DMS79 (cell line): Measurements from ENCODE around the gene RAB43.

Experiments used
- DNase-seq: peaks from one replicate; lab custom pipeline; 2025; lab: John Stamatoyannopoulos, UW

Gene RAB43

DNA sequence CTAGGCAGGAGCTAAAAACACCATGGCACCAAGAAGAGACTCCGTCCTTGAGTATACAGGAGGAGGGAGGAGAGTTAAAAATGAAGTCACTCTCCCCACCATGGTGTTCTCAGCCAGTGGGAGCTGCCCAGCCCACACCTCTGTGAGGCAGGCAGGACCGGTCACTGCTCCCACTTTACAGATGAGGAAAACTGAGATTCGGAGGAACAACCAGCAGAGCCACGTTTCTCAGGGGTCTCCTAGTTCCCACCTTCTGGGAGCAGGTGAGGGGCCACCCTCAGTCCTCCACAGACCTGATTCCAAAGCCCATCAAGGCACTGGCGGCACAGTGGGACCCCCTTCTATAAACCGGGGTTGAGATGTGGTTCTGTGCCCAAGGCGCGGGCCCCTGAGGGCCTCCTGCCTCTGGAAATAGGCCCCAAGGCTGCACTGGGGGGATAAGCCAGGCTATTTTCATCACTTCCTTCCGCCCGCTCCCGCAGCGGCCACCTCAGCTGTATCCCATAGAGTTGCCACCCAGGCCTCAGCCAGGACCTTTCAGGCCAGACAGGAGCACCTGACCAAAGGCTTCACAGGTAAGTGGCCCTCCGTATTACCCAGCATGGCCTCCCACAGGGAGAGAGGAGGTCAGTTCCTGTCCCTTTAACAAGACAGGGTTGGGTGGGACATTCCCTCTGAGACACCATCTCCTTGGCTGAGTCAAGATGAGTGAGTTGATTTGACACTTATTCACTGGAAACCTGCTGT is 61.2 kb downstream of the RAB43 start, which contains the start of gene GP9:
Gene GP9, plus strand, starts transcription at position 504 of the 747 bp plus-strand sequence. CDS start 961 bp downstream, outside the sequence.
- no peak for DNase-seq

DNA sequence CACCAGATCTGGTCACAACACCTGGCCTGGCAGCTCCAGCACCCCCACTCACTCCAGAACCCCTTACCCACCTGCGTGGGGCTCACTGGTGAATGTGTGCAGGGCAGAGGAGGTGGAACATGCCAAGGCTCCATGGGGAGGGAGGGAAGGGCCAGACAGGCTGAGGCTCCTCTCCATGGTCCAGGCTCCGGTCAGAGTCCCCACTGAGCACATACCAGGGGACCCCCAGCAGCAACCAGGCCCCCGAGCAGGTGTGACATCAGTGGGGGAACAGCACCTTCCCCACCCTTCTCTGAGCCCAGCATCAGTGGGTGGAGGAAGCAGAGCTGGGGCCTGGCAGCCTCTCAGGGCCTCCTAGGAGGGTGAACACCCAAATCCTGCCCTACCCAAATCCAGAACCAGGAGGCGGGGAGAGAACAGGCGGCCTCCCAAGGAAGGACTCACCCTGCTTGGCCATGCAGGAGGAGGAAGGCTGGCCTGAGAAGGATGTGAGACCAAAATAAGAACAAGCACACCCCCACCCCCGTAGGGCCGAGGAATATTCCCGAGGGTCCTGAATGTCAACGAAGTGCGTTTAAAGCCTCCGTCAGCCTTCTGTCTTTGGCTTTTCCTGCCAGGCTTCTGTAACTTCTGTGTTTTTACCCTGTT is 62.2 kb downstream of the RAB43 start:
- DNase-seq: no peak

DNA sequence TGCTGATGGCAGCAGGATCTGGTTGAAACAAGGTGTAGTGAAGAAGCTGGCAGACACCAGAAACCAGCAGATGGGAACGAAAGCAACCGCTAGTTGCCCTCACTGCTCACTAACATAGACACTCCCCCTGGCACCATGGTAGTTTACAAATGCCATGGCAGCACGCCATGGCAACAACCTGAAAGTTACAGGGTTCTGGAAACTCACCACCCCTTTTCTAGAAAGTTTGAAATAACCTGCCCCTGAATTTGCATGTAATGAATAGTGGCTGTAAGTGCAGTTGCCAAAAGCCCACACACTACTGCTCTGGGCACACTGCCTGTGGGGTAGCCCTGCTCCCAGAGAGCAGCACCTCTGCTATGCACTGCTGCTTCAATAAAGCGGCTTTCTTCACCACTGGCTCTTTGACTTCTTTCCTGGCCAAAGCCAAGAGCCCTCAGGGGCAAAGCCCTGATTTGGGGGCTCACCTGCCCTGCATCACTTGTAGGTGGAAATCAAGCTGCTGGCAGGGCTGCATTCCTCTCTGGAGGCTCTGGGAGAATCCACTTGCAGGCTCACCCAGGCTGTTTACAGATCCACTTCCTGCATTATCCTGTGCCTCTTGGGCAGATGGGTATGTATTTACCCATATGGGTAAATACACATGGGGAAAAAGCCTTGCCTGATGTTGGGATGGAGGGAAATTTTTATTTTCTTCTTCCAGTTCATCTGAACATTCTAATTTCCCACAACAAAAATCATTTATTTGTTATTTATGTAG is 63.0 kb downstream of the RAB43 start:
- DNase-seq: no peak

DNA sequence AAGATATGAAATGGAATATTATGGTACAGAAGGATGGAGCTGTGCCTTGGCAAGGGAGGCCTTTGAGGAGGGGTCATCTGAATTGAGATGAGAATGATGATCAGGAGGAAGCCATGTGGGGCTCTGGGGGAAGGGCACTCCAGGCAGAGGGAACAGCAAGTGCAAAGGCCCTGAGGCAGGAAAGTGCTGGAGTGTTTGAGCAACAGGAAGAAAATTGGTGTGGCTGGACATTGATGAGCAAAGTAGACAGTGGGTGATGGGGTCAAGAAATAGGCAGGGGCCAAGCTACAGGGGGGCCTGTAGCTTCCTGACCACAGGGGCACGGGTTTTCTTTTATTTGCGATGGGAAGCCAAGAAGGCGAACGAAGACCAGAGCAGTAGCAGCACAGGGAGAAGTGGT is 64.4 kb downstream of the RAB43 start:
- no peak for DNase-seq

DNA sequence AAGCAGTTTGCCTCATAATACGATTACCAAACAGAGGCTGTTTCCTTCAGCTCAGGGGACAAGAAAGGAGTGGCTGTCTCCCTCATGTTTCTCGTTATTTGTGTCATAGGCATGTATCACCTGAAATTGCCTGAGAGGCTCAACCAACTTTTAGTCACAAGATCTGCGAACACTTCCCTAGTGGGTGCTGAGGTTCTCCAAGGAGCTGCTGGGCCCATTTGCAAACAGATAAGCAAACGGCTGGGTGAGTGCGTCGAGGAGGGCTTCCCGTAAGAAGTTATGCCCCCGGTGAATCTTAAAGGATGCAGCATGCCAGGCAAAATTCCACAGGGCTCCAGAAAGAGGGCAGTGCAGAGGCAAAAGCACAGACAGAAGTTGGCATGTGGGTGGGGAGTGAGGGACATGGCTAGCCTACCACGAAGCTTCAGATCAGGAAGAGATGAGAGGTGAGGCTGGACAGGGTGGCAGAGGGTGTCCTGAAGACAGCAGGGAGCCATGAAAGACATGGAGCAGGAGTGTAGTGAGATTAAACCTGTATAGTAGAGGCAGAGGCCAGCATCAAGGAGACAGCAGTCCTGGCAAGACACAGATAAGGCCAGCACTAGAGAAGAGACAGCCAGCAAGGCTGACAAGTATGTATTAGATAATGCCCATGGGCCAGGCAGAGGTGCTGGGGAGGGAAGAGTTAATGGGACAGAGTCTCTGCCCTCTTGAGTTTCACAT is 65.0 kb downstream of the RAB43 start:
- DNase-seq: no peak

DNA sequence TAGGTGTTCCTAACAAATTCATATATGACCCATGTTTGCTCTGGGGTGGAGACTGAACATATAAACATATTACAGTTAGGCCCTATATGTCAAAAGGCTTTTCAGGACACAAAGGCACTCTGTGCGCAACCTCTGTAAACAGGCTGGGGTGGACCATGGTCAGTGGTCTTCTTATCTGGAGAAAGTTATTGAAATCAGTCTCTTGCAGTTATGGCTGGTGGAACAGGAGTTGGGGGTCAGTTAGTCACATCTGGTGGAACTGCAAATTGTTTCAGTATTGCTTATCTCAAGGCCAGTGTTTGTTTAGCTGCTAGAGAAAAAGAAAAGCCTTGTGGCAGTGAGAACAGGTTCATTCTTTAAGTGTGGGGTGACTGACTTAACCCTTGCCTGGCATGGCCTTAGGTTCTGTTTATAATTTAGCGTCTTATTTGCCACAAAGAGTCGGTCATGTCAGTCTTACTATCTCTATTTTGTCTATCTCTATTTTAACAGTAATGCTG is 66.9 kb downstream of the RAB43 start:
- no peak for DNase-seq

DNA sequence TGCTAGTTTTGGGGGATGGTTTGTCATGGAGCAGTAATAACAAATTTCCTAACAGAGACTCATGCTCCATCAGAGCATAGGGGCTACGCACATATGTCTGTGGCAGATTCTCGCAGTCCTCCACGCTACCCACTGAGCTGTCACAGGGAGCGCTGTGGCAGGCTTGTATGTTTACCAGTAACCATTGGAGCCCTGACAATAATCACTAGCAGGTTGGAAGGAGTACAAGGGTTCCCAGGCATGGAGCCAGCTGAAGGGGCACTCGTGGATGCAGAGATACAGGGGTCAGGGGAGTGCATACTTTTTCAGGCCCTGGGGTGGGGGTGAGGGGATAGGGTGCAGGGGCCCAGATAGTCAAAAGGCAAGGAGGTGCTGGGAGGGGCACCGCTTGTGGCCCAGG is 68.9 kb downstream of the RAB43 start:
- DNase-seq: peak; percentile 32

DNA sequence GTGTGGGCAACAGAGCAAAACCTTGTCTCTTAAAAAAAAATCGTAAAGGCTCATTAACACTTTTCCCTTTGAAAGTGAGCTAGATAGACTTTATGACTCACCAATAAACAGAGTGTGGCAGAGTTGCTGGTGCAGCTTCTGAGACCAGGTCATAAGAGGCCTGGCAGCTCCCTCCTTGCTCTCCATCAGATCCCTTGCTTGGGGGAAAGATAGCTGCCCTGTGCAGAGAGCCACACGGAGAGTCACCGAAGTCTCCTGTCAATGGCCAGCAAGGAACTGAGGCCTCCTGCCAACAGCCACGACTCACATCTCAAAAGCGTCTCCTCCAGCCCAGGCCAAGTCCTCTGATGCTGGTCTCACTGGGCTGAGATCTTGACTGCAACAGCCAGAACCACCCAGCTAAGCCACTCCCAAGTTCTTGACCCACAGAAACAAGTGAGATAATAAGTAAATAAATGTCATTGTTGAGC is 69.7 kb downstream of the RAB43 start:
- DNase-seq: no peak

DNA sequence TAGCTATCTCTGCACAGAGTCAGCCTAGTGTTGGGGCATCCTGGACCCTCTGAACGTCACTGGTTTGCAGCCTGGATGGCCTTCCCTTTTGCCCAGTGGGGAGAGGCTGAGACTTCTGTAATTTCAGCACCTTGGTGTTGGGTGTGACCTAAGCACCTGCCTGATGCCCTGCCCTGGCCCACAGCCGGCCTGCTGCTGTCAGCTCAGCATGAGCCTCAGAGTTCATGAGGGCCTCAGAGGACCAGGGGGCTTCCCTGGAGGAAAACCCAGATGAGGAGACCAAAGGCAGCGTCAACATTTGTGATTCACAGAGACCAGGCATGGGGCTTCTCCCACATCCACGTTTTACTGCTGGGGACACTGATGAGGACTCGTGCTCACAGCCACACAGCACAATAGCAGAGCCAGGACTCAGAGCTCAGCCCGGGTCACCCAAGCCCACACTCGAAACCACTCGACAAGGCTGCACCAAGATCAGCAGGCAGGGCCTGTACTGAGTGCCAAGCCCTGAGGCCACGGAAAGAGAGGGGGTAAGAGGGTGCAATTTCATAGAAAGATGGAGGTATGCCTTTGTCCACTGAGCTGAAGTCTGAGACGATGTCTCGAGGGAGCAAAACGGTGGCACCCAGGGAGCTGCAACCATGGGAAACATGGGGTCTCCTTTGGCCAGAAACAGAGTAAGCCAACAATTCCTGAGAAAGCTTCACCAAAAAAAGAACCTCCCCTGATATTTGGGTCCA is 70.9 kb downstream of the RAB43 start:
- no peak for DNase-seq

DNA sequence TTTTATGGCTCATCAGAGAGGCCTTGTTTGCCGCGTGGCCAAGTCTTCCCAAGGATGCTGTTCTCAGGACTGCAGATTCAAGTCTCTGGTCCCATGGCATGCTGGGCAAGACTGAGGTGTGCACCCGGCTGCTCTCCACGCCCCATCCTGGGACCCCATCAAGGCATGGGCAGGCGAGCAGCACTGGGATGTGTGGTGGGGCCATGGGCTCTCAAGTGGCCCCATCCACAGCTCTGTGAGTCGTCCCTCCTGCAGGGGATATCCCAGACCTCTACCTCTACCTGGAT is 74.1 kb downstream of the RAB43 start:
- DNase-seq: no peak

DNA sequence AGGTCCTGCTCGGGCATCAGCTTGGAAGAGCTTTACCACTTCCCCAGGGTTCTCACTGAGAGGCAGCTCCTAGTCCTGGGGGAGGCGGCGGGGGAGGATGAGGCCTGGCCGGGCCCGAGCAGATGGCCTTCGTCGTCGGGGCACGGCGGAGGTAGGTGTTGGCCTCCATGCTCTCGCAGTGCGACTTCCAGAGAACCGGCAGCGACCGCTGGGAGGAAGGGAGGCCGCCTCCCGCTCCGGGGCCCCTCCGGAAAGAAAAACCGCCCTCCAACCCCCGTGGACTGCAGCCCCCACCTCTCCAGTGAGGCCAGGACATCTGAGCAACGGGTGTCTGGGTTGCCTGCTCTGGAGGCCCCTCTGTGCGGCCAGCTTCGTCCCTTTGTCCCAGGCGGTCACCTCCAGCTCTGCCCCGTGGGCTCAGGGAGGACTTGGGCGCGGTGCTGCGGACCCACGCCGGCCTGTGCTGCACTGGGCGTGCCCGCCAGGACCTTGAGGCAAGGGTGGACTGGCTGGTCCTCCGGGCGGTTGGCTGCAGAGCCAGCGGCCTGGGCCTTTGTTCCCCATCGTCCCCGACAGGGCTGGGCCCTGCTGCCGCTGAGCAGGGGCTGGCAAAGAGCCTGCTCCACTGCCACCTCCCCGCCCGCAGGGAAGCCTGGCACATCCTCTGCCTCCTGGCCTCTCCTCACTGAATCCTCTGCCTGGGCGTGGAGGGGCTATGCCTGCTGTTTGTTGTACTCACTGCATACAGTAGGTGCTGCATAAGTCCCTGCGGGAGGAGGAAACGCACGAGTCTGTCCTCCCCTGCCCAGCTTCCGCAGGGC is 74.7 kb downstream of the RAB43 start:
- no peak for DNase-seq

DNA sequence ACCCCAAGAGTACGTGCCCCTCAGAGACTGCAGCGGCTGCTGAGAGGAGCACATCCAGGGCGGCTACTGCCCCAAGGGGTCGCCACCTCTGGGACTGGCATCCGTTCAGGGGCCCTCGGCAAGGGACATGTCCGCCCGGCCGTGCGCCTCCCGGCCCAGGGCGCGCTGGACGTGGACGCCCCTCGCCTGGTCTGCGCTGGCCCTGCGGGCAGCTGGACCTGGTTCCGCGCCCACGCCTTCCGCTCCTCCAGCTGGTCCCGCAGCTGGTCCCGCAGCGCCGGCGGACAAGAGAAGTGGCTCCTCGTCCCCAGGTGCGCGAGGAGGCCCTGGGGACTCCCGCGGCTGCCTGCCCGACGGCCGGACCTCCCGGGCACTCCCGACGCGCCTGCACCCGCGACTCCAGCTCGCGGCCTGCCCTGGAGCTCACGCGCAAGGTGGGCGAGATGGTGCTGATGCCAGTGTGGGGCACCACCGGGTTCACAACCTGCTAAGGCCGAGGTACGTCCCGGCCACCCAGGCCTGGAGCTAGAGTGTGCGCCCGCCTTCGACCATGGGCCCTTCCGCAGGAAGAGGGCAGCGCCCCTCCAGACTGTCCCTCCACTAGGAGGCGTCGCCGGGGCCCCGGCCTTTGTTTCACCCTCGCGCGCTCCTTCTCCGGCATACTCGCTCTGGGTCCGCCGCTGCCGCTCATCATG is 75.4 kb downstream of the RAB43 start:
- no peak for DNase-seq

DNA sequence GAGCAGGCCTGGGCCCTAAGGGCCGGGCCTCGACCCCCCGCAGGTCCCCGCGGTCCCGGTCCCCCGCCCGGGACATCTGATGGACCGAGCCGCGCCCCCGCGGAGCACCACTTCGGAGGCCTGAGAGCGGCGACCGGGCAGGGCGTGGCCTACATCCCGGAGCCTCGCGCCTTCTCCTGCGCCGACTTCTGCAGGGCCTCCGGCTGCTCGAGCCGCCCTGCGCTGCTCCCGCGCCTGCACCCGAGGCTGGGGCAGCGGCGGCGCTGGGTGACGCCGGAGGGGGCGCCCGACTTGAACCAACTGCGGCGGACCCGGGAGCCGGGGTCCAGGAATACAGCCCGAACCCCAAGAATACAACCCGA is 75.9 kb downstream of the RAB43 start:
- no peak for DNase-seq

DNA sequence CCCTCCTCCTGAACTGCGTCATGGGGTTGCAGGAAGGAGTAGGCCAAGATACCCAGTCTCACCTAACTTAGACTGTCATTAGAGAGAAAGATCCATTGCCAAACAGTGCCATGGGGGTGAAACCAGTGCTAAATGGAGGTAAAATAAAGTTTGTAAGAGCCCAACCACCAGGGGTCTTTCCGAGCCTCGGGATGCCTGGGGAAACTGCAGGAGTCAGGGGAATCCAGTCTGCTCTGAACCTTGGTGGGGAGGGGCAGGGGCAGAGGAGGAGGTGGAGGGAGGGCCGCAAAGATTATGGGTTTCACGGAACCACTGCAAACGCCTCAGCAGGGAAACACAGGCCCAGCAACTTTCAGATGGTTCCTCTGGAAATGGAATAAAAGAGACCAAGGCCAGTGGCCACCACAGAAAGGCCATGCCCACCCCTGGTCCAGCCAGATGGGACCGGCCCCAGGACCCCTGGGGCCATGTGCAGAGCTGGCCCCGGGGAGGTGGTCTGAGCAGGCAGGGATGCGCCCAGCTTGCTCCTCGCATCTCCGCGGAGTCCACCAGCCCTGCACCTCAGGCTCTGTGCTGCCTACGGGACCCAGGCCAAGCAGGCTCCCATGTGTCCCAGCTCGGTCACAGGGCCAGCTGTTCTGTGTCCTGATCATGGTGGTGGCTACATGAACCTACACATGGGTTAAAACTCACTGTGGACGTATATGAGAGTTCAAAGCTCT is 80.9 kb downstream of the RAB43 start:
- DNase-seq: no peak

DNA sequence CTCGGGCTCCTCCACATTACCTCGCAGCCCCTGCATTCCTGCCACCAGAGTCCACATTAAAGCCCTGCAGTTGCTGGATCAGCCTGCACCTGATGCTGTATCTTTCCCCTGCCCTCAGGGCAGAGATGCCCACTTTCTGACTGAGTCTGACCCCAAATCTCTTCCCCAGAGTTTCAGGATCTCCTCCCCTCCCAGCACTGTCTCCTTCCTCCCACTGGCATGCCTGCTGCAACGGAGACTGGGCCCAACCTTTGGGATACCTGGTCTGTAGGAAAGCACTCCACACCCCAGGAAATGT is 81.6 kb downstream of the RAB43 start:
- DNase-seq: no peak

DNA sequence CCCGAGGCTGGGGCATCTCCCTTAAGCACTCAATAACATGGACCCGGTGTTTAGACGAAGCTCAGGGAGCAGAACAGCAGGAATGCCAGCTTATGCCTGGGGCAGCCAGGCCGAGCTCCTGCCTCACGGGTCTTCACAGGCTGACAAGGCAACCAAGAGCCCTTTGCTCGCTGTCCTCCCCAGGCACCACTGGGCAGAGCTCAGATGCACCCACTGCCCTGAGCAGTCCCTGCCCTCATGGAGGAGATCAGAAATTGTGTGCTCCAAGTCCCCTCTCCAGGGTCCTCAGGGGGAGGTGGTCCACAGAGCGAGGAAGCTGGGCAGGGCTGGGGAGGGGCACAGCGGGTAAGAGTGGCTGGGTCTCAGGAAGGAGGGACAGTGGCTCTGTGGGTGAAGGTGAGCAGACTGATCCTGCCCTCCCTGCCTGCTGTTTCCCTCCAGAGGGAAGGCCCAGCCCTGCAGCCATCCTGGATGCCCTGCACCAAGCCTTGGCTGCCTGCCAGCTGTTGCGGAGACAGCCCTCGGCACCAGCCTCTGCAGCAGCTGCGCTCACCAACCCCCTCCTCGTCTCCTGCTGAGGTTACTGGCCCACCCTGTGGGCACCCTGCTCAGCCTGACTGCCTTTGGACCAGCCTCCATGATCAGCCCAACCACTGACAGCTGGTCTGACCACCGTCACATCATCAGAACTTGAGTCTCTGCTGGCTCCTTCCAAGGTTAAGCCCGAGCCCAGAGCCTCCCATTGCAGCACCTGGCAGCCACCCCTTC is 82.1 kb downstream of the RAB43 start:
- DNase-seq: peak; percentile 50

DNA sequence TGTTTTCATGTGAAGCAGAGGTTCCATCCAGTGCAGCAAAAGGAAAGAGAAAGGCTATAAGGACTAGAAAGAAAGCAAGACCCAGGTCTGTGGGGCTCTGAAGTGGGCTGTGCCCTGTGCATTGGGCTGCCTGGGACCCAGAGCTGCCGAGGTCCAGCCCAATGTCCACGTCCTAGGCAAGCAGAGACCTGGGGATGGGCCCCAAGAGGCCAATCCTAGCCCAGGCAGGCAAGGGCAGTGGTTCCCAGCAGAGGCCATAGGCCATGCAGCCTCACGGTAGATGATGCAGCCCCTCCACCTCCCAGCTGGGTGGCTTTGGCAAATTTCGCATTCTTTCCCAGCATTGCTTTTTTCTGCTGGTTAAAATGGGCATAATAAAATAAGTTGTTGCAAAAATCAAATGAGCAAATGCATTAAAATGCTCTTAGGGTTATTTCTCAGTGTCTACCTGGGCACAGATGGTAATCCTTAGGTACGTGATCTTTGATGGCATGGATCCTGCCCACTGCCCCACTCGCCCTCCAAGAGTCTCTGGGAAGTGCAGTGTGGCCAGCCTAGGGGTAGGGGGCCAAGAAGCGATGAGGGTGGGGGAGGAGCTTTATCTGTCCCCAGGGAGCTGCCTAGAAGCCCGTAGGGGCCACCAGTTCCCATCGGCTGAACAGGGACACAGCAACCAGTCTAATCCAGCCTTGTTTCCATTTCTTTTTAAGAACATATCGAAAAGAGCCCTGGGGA is 83.3 kb downstream of the RAB43 start:
- no peak for DNase-seq
